H1 (cell line): ENCODE results near the gene USP12. TPM values are rescaled to one million over a fixed set of nuclear protein-coding genes. Genes with fewer than 3 reads are reported as not detected.

Experiments
- CTCF ChIA-PET: fragments of 300-600 bp; sonication (Branson Sonifier 250); formaldehyde crosslinking; loops from one replicate; lab custom pipeline; 2021; ENCODE audit not compliant: partially characterized antibody; lab: Charles Lee
- POLR2A ChIA-PET: fragments of 300-600 bp; sonication (Branson Sonifier 250); formaldehyde crosslinking; loops from one replicate; lab custom pipeline; 2021; ENCODE audit warnings: inconsistent platforms; ENCODE audit not compliant: partially characterized antibody; lab: Charles Lee
- DNase-seq, 2 experiments: peaks; one replicate each; pipeline versions ENCODE4 v3.0.0 to v3.0.0-alpha.2; 2010 to 2022; ENCODE audit warnings: low spot score in 2 of 2, low read depth in 1 of 2, mixed read lengths in 1 of 2
- FAIRE-seq: peaks from 2 replicates; lab custom pipeline; 2011; peaks lifted over from hg19 to GRCh38; lab: Jason Lieb, UNC
- H2AFZ ChIP-seq: 2 replicates; pipeline ENCODE4 v1.8.1; 2012; ENCODE audit warnings: low read length, inconsistent platforms
- H2AK5ac ChIP-seq: 2 replicates; pipeline ENCODE4 v1.6.1; 2013; ENCODE audit warnings: low read depth, low read length
- H2BK120ac ChIP-seq: replicated peaks from 2 replicates; pipeline ENCODE3; 2013; ENCODE audit warnings: low read depth, low read length, inconsistent platforms
- H2BK12ac ChIP-seq: 2 replicates; pipeline ENCODE4 v1.6.1; 2013; ENCODE audit warnings: low read depth, low read length
- H2BK15ac ChIP-seq: 2 replicates; pipeline ENCODE4 v1.6.1; 2013; ENCODE audit warnings: low read length
- H2BK20ac ChIP-seq: 2 replicates; pipeline ENCODE4 v1.6.1; 2013; ENCODE audit warnings: low read length
- H2BK5ac ChIP-seq: 2 replicates; pipeline ENCODE4 v1.6.1; 2013; ENCODE audit warnings: low read depth, low read length
- H3K14ac ChIP-seq: 2 replicates; pipeline ENCODE4 v1.6.1; 2013; ENCODE audit warnings: inconsistent platforms; ENCODE audit not compliant: insufficient read length
- H3K18ac ChIP-seq: 2 replicates; pipeline ENCODE4 v1.6.1; 2013; ENCODE audit warnings: low read length; ENCODE audit errors: extremely low read depth
- H3K23ac ChIP-seq: 2 replicates; pipeline ENCODE4 v1.6.1; 2013; ENCODE audit warnings: inconsistent platforms; ENCODE audit not compliant: insufficient read length
- H3K23me2 ChIP-seq: 2 replicates; pipeline ENCODE4 v1.6.1; 2013; ENCODE audit warnings: low read depth, low read length
- H3K27ac ChIP-seq: 2 replicates; pipeline ENCODE4 v1.6.1; 2011; ENCODE audit warnings: low read depth, low read length, inconsistent platforms
- H3K27me3 ChIP-seq, 4 experiments: replicated peaks in 1 of 4; 1 replicate in 1 of 4; 2 replicates in 3 of 4; pipeline versions ENCODE4 v1.6.1 to v1.8.1; 2011 to 2013; ENCODE audit warnings: low read length in 3 of 4, mild to moderate bottlenecking in 3 of 4, inconsistent platforms in 2 of 4, mixed read lengths in 2 of 4, moderate library complexity in 1 of 4; ENCODE audit not compliant: control insufficient read depth in 3 of 4, insufficient read depth in 3 of 4; ENCODE audit errors: extremely low read depth in 1 of 4
- H3K36me3 ChIP-seq, 4 experiments: 2 replicates each; pipeline versions ENCODE4 v1.6.1 to v1.8.1; 2011 to 2013; ENCODE audit warnings: mild to moderate bottlenecking in 4 of 4, low read length in 3 of 4, moderate library complexity in 2 of 4, control low read depth in 1 of 4, inconsistent platforms in 1 of 4; ENCODE audit not compliant: insufficient read depth in 4 of 4, control insufficient read depth in 2 of 4
- H3K4ac ChIP-seq: replicated peaks from 2 replicates; pipeline ENCODE3; 2013; ENCODE audit warnings: low read length, low read depth, mixed read lengths, inconsistent platforms; ENCODE audit not compliant: insufficient read length
- H3K4me1 ChIP-seq, 4 experiments: replicated peaks in 1 of 4; 1 replicate in 1 of 4; 2 replicates in 3 of 4; pipeline versions ENCODE4 v1.6.1 to v1.8.1; 2011 to 2013; ENCODE audit warnings: low read length in 3 of 4, inconsistent platforms in 2 of 4, mixed read lengths in 1 of 4; ENCODE audit not compliant: insufficient read depth in 4 of 4, control insufficient read depth in 3 of 4
- H3K4me2 ChIP-seq, 2 experiments: 2 replicates each; pipeline versions ENCODE4 v1.6.1 to v1.8.1; 2011 to 2013; ENCODE audit warnings: low read depth in 2 of 2, low read length in 2 of 2, control low read depth in 1 of 2, inconsistent platforms in 1 of 2, mild to moderate bottlenecking in 1 of 2; ENCODE audit not compliant: insufficient read depth in 1 of 2
- H3K4me3 ChIP-seq, 4 experiments: fragments of 200-600, 300-600 bp in 1 of 4; sonication (generic), shearing (Covaris generic), sonication (Bioruptor Twin) in 1 of 4; 2 replicates each; pipeline versions ENCODE4 v1.5.1 to v1.8.1; 2011 to 2016; ENCODE audit warnings: low read length in 4 of 4, low read depth in 3 of 4, control low read depth in 2 of 4, inconsistent platforms in 2 of 4, mild to moderate bottlenecking in 2 of 4, mixed read lengths in 1 of 4, moderate library complexity in 1 of 4; ENCODE audit not compliant: insufficient read depth in 2 of 4; ENCODE audit errors: extremely low read depth in 1 of 4
- H3K56ac ChIP-seq: replicated peaks from 2 replicates; pipeline ENCODE3; 2013; ENCODE audit warnings: low read depth, mild to moderate bottlenecking, mixed read lengths, low read length, inconsistent platforms; ENCODE audit not compliant: insufficient read length
- H3K79me1 ChIP-seq: 2 replicates; pipeline ENCODE4 v1.6.1; 2013; ENCODE audit warnings: low read depth, low read length, control low read depth
- H3K79me2 ChIP-seq, 2 experiments: 2 replicates each; pipeline versions ENCODE4 v1.6.1 to v1.8.1; 2012 to 2013; ENCODE audit warnings: low read length in 2 of 2, mild to moderate bottlenecking in 2 of 2, inconsistent platforms in 1 of 2; ENCODE audit not compliant: insufficient read depth in 2 of 2, control insufficient read depth in 1 of 2
- H3K9ac ChIP-seq, 4 experiments: replicated peaks in 1 of 4; 1 replicate in 1 of 4; 2 replicates in 3 of 4; pipeline versions ENCODE4 v1.6.1 to v1.8.1; 2011 to 2013; ENCODE audit warnings: low read depth in 3 of 4, low read length in 3 of 4, control low read depth in 2 of 4, mild to moderate bottlenecking in 2 of 4, moderate library complexity in 2 of 4, inconsistent platforms in 1 of 4; ENCODE audit errors: extremely low read depth in 1 of 4
- H3K9me3 ChIP-seq, 2 experiments: 2 replicates each; pipeline versions ENCODE4 v1.6.1 to v1.8.1; 2012 to 2013; ENCODE audit warnings: mild to moderate bottlenecking in 2 of 2, moderate library complexity in 2 of 2, control low read depth in 1 of 2, inconsistent platforms in 1 of 2, low read depth in 1 of 2, low read length in 1 of 2, mixed read lengths in 1 of 2; ENCODE audit not compliant: insufficient read depth in 2 of 2
- H4K20me1 ChIP-seq, 2 experiments: replicated peaks in 1 of 2; 2 replicates each; pipeline versions ENCODE3 to v1.8.1; 2011 to 2013; ENCODE audit warnings: inconsistent platforms in 2 of 2, low read length in 2 of 2, mild to moderate bottlenecking in 1 of 2; ENCODE audit not compliant: insufficient read depth in 2 of 2, control insufficient read depth in 1 of 2
- H4K5ac ChIP-seq: 2 replicates; pipeline ENCODE4 v1.6.1; 2013; ENCODE audit warnings: low read length, low read depth, mixed read lengths, inconsistent platforms; ENCODE audit not compliant: insufficient read length
- H4K8ac ChIP-seq: 2 replicates; pipeline ENCODE4 v1.8.0; 2013; ENCODE audit warnings: mild to moderate bottlenecking, moderate library complexity, low read length, inconsistent platforms; ENCODE audit not compliant: insufficient read depth; ENCODE audit errors: extremely low read depth
- H4K91ac ChIP-seq: replicated peaks from 2 replicates; pipeline ENCODE3; 2013; ENCODE audit warnings: low read length, mixed read lengths, inconsistent platforms; ENCODE audit not compliant: insufficient read length
- CBX5 ChIP-seq: fragments of 300-800, 300-1000 bp; sonication (generic); IDR thresholded peaks from 2 replicates; pipeline ENCODE4 v1.7.1; 2016; ENCODE audit warnings: antibody characterized with exemption, low read length, low read depth
- ZNF274 ChIP-seq: IDR thresholded peaks from 2 replicates; pipeline ENCODE4 v1.7.0; 2012; ENCODE audit warnings: low read length, borderline replicate concordance; ENCODE audit errors: extremely low read depth
- WGBS, 2 experiments: shearing (Covaris generic) in 1 of 2; methylation state at CpG; one replicate each; pipeline versions ENCODE4 v1.1.6 to v1.1.7; 2013 to 2015; ENCODE audit warnings: low lambda C conversion rate in 2 of 2, mixed read lengths in 2 of 2, inconsistent platforms in 1 of 2, low coverage in 1 of 2, missing lambda C conversion rate in 1 of 2; ENCODE audit not compliant: insufficient replicate concordance in 2 of 2, insufficient coverage in 1 of 2, insufficient read length in 1 of 2; ENCODE audit errors: extremely low coverage in 1 of 2, missing lambda C conversion rate in 1 of 2; 5-methylcytosine and 5-hydroxymethylcytosine counted together
- polyA plus RNA-seq, 7 experiments: library from polyadenylated mRNA; depleted of rRNA in 3 of 7; stranded (reverse) in 5 of 7; unstranded in 2 of 7; fragments of >200 nt in 5 of 7; fragments of 200-250 nt in 2 of 7; gene quantifications; 1 replicate in 5 of 7; 2 replicates in 1 of 7; 4 replicates in 1 of 7; pipeline versions ENCODE4 v1.2.1 to v1.2.3, GENCODE V29; 2011 to 2013; ENCODE audit warnings: missing spikeins in 2 of 7, mixed read lengths in 2 of 7
- total RNA-seq: library from RNA; stranded (reverse); fragmentation: NEBNext Ultra II Directional; extraction: Animal tissue kit (Norgen Biotek cat#: 25700); gene quantifications from 2 replicates; pipeline ENCODE4 v1.2.1, GENCODE V29; 2021

The USP12 gene
- total and polyA plus RNA-seq, 2 of the 8 experiments (the other 6 are each of a cell fraction or from before 2014, with no cell fraction given) = 4.0 to 30.0 TPM

- peaks cover 0 to 8% (median under 1%) of the 10 kb centered on the region in 4 experiments; a peak in 3 of 8 replicates for H3K36me3 ChIP-seq
- H2BK5ac ChIP-seq = no peak overlapping the region
- H3K23ac ChIP-seq = no peak overlapping the region
- no peak overlapping the region for H4K91ac ChIP-seq
- H3K79me1 ChIP-seq = peaks cover 2% of the 10 kb centered on the region; the same call in 1 of the 2 replicates
- no peaks in the 10 kb centered on the region for H3K9me3 ChIP-seq
- H3K4me2 ChIP-seq = no peak overlapping the region
- no peaks in the 10 kb centered on the region for H3K27me3 ChIP-seq
- H2BK12ac ChIP-seq = no peak overlapping the region
- peaks cover 0 to 3% (median 1%) of the 10 kb centered on the region in 4 experiments; a peak in 4 of 7 replicates for H3K4me1 ChIP-seq
- no peak overlapping the region for H3K27ac ChIP-seq
- no peak overlapping the region for H3K4me3 ChIP-seq
- no peak overlapping the region for H3K56ac ChIP-seq
- H3K23me2 ChIP-seq = no peaks in the 10 kb centered on the region
- no peak overlapping the region for H4K5ac ChIP-seq
- no peak overlapping the region for H3K9ac ChIP-seq
- no peaks in the 10 kb centered on the region for H3K79me2 ChIP-seq
- no peak overlapping the region for H2AK5ac ChIP-seq
- ChIA-PET CTCF (no interaction called here), POLR2A (no interaction called here)
- no peak for FAIRE-seq
- peaks cover 0 to 2% of the 10 kb centered on the region in 2 experiments for H4K20me1 ChIP-seq
- no peak overlapping the region for H3K4ac ChIP-seq
- no peak overlapping the region for H3K18ac ChIP-seq
- H2BK15ac ChIP-seq = no peak overlapping the region
- no peak for DNase-seq
- H2BK20ac ChIP-seq = no peak overlapping the region
- H2AFZ ChIP-seq = no peak overlapping the region
- WGBS, 2 experiments = 86% methylated on average over 1 of the region's 1 CpG; no CpG with 5 or more reads in 1 of the 2 experiments
- no peak overlapping the region for H4K8ac ChIP-seq
- no peak overlapping the region for H3K14ac ChIP-seq
- H2BK120ac ChIP-seq = no peak overlapping the region
- TF ChIP-seq ZNF274 (no peak), CBX5 (no peak)
Observed at GRCh38 chr13:27077451-27077850, 94.2 kb downstream of the USP12 start.
